Stimulated activated CD8-positive, alpha-beta memory T cell treated with anti-CD3 and anti-CD28 coated beads, Interleukin-12 subunit alpha, Interleukin-12 subunit beta, amount 100 ng/mL, for 24 hours (primary cell): ENCODE data around the gene PACRG.

Experiments used
- DNase-seq: peaks from one replicate; pipeline ENCODE4 v3.0.0-alpha.2; 2020; ENCODE audit errors: extremely low read depth

Gene PACRG

DNA sequence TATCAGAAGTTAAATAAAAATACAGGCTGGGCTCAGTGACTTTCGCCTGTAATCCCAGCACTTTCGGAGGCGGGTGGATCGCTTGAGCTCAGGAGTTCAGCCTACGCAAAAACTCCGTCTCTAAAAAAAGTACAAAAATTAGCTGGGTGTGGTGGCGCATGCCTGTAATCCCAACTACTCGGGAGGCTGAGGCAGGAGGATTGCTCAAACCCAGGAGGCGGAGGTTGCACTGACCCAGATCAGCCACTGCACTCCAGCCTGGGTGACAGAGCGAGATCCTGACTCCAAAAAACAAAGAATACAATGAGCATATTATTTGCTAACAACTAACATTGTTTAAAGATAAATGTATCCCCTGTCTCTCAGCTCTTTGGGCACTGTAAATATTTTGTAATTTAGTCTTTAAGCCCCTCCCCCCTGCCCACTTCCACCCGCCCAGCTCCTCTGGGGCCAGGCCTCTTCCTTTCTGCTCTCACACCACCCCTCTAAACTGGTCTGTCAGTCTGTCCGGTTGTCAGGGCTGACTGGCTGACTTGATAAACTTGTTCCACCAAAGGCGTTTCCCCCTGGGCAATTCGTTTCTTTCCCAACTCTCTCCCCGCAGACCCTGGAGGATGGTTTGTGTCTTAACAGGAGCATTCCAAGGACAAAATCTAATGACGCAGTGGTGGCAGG is 624.4 kb downstream of the PACRG start:
- no peak for DNase-seq

DNA sequence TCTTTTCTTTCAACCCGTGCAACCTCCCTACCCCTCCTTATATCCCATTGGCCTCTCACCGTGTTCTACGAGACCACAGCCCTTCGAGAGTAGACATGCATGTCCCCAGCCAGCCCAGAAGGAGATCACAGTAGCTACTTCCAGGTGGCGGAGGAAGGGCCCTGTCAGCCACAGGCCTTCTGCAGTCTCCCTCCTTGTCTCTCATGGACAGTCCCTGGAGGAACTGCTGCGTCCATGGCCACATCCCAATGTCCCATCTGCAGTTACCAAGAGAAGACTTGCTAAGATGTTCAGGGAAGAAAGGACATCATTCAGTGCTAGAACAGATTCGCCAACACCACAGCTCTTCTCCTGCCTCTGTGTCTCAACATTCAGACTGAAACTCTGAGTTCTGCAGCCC is 625.2 kb downstream of the PACRG start:
- no peak for DNase-seq

DNA sequence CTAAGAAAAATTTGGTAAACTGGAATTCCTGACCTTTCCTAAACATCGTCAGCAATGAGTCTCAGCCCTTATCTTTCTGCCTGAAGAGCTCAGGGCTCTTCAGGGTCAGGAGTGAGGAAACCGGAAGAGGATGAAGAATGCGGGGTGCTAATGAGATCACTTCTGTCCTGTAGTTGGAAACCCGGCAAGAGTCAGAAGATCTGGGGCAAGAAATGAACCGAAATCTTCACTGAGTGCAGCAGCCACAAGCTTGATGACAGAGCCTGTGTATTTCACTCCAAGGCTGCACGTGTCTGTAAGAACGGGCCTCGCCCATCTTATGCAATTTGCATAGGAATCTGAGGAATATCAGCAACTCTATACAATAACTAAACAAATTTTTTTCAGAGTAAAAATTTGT is 626.3 kb downstream of the PACRG start:
- no peak for DNase-seq

DNA sequence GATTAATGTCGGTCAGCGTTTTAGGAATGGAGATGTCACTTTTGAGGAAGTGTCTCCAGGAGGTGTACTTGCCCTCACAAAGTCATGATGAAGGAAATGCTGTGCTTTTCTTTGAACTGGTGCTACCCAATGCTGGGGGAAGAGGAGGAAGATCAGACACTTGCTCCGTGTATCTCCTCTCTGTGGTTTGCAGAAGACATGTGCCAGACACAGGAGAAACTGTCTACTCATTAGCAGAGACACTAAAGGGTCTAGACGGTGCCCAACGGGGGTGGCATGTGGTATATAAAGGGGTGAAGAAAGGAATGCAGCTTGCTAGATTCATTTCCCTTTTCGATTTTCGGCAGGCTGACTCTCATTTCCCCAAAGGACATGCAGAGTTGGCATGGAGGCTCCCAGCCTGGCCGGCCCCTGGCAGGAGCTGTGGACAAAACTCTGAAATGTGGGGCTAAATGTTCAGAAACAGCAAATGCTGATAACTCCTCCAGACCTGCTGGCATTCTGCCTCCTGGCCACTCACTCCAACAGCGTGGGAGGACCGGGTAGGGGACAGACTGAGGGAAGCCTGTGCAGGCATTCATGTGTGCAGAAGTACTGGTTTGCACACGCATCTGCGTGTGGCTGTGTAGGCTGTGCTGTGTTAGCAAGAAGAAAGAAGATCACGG is 627.1 kb downstream of the PACRG start:
- no peak for DNase-seq

DNA sequence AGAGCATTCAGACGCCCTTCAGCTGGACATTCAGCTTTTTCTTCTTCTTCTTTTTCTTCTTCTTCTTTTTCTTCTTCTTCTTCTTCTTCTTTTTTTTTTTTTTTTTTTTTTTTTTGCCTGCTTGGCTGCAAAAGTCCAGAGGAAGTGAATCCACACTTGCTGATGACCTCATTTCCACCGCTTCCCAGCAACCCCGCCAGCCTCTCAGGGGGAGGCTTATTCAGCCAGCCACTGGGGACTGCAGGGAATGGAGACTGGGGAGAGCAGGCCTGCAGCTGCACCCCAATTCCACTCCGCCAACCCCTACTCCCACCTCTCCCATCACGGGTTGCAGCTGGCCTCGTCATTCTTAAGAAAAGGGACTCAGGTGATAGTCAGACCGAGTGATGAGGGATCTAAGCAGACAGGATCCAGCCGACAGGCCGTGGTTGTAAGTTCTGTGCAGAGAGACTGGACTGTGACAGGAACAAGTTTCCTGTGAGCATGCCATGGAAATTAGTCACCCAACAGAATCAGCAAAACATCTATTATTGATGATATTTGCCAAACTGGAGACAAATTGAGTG is 627.7 kb downstream of the PACRG start:
- DNase-seq: no peak

DNA sequence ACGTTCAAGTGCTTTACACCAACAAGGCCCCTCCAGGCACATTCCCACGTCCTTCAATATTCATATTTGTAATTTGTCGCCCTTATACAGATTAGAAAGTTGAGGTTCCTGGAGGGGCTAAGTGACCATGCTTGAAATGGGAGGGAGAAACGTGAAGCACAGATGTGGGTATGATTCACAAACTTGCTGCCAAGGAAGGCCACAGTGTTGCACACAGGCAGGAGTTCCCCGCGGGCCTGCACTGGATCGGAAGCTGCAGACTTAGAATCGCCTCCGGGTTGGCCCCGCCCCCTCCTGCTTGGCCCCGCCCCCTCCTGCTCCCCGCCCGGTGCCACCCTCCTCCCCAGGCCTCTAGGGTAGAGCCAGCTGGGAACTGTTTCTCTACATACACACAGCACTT is 628.5 kb downstream of the PACRG start:
- no peak for DNase-seq

DNA sequence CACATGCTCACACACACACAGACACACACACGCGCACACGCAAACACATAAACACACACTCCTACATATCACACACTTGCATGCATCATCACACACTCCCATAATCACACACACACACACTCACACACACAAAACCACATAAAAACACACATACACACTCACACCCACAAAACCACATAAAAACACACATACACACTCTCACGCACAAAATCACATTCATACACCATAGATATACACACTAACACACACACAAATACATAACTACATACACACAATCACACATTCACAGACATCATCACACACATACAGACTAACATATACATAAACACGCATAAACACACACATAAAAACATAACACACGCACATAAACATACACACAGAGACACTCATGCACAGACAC is 629.0 kb downstream of the PACRG start:
- DNase-seq: no peak

DNA sequence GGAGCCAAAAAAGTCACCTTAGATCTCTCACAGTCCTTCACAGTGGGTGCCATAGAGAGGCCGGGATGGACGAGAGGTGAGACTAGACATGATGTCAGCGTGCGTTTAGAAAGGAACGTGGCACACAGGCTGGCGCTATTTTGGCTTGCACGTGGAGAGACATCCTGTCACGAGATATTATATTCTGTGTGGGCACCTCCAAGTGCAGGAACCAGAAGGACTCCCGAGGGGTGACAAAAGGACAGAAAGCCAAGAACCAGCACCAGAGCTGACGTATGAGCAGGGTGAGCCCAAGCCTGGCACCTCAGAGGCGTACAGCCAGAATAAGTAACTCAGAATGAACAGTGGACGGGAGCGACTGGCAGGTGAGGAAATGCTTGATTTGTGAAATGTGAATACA is 636.9 kb downstream of the PACRG start:
- DNase-seq: no peak
